ENCODE measurements around the gene MAP3K10.

GRCh38 chr19:40240332-40240731 lies 49.1 kb downstream of the MAP3K10 start:
- TF ChIP-seq CTCF (IDR thresholded peaks at IDR 0.05) (no peak), POLR2AphosphoS5 (IDR thresholded peaks at IDR 0.05) (no peak), POLR2A (IDR thresholded peaks at IDR 0.05) (no peak), EP300 (IDR thresholded peaks at IDR 0.05; ENCODE audit: low read depth) (no peak)
